ENCODE measurements around the gene TARS2.

The TARS2 gene

DNA sequence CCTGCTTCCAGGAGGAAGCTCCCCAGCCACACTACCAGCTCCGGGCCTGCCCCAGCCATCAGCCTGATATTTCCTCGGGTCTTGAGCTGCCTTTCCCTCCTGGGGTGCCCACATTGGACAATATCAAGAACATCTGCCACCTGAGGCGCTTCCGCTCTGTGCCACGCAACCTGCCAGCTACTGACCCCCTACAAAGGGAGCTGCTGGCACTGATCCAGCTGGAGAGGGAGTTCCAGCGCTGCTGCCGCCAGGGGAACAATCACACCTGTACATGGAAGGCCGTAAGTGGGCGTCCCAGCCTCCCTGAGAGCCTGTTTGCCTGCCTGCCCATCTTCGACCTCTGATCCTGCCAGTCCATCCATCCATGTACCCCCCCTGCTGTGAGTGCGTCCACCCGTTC is 24.3 kb downstream of the TARS2 start:
- DNase-seq: no peak

DNA sequence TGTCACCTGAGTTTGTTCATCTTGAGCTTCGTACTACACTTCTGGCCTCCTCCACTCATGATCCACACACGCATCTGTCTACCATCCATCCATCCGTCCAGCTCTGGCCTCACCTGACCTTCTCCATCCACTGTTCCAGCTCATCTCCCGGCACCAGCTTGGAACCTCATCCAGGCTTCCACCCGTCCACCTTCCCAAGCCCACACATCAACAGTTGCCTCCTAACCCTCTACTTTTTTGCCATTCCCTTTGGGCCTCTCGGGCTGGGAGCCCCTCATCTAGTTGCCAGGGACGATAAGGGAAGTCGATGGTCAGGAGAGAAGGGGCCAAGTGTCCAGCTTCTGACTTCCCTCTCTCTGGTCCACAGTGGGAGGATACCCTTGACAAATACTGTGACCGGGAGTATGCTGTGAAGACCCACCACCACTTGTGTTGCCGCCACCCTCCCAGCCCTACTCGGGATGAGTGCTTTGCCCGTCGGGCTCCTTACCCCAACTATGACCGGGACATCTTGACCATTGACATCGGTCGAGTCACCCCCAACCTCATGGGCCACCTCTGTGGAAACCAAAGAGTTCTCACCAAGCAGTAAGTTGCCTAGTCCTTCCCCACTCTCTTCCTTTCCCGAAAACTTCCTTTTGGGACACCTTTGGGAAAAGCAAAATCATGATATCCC is 24.9 kb downstream of the TARS2 start:
- DNase-seq: no peak

- DNase-seq: no peak
These were observed 25.6 kb downstream of the TARS2 start for GRCh38 chr1:150512846-150513245.

DNA sequence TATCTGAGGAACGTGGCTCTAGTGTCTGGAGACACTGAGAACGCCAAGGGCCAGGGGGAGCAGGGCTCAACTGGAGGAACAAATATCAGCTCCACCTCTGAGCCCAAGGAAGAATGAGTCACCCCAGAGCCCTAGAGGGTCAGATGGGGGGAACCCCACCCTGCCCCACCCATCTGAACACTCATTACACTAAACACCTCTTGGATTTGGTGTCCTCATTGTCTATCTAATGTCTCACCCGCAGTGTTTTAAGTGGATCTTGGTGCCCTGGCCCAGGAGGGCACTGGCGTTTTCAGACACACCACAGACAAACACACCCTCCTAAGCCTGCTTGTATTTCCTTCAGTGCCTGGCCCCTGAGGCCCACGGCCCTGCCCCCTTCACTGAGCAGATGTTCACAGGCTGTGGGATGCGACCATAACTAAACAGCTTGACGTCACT is 26.2 kb downstream of the TARS2 start:
- no peak for DNase-seq

DNA sequence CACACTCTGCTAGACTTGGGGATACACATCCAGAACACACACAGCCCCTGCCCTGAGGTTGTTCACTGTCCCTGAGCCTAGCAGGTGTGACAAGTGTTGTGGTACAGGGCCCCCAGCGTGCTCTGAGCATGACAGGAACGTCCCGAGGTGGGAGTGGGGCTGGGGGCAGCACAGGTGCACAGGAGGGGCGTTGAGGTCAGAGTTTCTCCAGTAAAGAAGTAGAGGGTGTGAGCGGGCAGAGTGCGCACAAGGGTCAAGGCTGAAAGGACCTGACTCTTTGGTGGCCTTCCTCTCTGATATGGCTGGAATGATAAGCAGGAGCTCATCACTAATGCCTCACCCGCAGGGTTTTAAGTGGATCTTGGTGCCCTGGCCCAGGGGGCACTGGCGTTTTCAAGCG is 27.0 kb downstream of the TARS2 start:
- no peak for DNase-seq

GRCh38 chr1:150514913-150515327 is 27.7 kb downstream of the TARS2 start:
- no peak for DNase-seq

DNA sequence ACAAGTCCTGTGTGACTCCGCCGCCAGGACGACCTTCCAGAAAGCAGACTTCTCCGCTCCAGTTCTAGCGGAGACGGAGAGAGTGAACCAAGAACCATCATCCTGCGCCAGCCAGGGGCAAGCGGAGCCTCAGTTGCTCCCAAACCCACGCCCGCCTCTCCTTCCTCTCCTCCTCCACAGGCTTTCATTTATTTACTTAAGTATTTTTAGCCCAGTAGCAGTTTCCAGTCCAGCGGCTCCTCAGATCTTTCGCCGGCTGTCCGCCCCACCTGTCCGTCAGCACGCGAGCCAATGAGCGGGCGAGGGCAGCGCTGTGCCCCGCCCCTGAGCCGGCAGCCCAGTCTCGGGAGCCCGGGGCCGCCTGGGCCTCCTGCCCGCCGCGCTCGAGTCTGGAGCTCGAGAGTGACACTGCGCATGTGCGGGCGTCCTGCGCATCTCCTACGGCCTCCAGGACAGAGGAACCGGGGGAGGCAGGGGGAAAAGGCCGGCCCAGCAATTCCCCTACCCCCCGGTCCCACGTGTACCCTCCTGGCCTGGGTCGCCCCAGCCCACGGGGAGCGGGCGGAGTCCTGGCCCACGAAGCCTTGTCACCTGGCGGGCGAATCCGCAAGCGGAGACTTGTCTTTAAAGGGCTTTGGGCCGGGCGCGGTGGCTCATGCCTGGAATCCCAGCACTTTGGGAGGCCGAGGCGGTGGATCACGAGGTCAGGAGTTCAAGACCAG is 28.3 kb downstream of the TARS2 start, which contains the start of gene FALEC:
FALEC (plus strand) TSS at position 425 of the 722 bp plus-strand sequence.
- DNase-seq: peak; percentile 90

DNA sequence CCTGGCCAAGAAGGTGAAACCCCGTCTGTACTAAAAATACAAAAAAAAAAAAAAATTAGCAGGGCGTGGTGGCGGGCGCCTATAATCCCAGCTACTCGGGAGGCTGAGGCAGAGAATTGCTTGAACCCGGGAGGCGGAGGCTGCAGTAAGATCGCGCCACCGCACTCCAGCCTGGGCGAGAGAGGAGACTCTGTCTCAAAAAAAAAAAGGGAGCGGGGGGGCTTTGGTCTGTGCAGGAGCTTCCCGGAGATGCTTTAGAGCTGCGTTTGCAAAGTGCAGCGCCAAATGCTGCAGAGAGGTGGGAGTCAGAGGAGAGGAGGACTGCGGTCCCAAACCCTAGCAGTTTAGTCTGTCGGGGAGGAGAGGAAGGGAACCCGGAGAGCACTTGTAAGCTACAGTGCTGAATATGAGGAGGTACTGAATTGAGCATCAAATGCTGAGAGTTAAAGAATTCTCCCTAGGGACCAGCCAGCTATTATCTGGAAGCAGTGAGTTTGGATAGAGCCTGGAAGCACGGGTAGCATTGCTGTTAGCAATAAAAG is 28.9 kb downstream of the TARS2 start:
- no peak for DNase-seq

DNA sequence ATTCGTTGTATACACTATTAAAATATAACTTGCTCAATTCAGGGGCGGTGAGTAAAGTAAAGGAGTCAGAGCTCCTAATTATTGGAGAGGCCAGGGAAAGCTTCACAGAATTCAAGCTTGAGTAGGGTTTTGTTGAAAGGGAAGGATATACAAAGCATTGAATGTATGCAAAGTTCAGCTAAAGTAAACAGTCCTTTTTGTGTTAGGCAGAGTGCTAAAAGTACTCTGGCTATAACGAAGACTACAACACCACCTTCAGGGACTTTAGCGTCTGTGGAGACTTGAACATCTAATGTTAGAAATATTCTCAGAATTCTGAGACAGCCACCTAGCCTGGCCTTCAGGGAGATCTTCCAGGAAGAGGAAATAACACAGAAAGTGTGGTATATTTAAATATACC is 29.4 kb downstream of the TARS2 start:
- DNase-seq: no peak

DNA sequence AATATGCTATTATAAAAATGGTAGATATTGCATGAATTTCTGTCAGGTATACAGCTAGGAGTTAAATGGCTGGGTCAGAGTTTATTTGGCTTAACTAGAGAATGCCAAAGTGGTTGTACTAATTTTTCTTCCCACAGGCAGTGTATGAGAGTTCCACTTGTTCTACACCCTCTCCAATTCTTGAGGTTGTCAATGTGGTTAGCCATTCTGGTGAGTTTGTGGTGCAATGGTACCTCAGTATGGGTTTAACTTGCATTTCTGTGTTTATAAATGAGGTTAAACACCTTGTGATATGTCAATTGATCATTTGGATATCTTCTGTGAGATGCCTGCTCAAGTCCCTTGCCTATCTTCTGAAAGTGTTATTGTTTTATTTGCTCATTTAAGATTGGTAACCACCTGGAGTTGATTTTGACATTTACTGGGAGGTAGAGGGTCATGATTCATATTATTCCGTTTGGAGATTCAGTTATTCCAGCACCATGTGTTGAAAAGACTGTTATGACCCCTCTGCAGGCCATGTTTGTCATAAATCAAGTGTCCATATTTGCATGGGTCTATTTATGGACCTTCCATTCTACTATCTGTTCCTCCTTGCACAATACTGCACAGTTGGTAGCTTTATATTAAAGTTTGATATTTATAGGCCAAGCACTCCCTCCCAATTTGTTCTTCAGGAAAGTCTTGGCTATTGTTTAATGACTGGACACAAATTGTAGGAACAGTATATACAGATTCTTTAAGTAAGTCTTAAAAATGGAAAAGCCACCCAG is 34.2 kb downstream of the TARS2 start:
- no peak for DNase-seq

DNA sequence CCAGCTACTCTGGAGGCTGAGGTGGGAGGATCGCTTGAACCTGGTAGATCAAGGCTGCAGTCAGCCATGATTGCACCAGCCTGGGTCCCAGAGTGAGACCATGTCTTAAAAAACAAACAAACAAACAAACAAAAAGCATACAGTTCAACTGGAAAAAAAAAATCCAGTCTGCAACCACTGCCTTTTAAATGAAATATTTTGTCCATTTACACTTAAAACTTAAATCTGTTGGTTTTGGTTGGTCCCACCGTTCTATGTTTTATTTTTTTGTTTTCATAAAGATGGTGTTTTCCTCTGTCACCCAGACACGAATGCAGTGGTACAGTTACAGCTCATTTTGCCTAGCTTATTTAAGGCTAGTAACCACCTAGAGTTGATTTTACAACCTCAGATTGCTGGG is 38.1 kb downstream of the TARS2 start:
- no peak for DNase-seq

DNA sequence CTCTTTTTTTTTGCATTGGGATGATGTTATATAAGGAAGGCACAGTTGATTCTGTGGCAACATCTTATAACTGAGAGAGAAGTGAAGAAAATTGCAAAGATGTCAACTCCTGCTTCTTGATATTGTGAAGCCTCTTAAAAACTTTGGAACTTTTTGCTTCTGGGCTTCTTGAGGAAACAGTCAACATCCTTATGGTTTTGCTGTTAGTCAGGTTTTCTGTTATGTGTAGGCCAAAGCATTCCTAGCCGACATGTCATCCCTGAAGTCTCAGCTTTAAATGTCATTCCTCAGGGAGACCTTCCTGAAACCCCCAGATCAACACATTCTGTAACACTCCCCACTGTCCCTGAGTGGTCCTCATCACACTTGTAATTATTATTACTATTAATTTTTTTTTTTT is 41.0 kb downstream of the TARS2 start:
- DNase-seq: no peak

- DNase-seq: no peak
These were observed 41.8 kb downstream of the TARS2 start for GRCh38 chr1:150529017-150529416.

GRCh38 chr1:150530491-150531159 is 43.4 kb downstream of the TARS2 start:
- no peak for DNase-seq

- no peak for DNase-seq
These were observed 45.6 kb downstream of the TARS2 start for GRCh38 chr1:150532860-150533259.

DNA sequence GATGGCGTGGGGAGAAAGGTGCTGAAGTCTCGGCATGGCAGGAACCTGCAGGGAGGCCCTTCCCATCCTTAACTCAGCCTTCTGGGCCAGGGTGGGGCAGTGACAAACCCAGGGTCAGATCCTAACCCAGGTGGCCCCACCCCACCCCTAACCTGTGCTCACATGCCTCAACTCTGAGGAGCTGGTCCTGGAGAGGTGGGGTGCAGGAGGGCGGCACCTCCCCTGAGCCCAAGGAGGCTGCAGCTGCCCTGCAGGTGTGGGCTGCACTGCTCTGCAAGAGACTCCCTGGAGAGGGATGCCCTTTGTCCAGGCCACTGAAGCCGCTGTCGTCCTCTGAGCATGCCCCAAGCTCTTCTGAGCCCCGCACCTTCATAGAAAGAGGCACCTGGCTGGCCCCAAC is 46.8 kb downstream of the TARS2 start:
- no peak for DNase-seq

GRCh38 chr1:150535511-150536287 is 48.5 kb downstream of the TARS2 start:
- no peak for DNase-seq

DNA sequence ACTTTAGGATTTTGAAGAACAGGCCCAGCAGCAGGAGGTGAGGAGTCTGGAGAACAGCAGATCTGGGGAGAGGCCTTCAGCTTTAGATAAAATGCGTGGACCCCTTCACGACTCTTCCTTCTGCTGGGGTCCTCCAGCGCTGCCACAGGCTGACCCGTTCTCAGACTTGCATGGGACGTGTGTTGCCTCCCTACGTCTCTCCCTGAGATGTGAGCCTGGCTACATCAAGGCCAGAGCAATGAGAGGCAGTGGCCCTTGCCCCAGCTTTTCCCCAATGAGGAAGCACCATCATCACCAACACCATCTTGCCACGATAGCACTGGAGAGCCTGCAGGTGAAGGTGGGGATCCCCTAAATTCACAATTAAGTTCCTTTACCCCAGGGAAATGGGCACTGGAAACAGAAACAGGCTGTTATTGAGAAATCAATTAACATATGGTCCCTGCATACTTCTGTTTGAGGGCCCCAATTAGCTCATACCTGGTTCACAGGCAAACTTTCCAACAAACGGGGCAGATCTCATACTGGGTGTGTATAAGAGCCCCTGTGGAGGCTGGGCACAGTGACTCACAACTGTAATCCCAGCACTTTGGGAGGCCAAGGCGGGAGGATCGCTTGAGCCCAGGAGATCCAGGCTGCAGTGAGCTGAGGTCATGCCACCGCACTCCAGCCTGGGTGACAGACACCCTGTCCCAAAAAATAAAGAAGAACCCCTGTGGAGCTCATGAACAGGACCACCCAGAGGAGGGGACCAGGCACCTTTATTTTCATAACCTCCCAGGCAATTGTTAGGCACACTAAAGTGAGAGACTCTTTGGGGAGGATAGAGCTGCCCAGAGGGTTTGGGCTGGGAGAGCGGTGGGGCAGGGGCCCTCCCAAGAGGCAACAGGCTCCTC is 49.9 kb downstream of the TARS2 start:
- no peak for DNase-seq

DNA sequence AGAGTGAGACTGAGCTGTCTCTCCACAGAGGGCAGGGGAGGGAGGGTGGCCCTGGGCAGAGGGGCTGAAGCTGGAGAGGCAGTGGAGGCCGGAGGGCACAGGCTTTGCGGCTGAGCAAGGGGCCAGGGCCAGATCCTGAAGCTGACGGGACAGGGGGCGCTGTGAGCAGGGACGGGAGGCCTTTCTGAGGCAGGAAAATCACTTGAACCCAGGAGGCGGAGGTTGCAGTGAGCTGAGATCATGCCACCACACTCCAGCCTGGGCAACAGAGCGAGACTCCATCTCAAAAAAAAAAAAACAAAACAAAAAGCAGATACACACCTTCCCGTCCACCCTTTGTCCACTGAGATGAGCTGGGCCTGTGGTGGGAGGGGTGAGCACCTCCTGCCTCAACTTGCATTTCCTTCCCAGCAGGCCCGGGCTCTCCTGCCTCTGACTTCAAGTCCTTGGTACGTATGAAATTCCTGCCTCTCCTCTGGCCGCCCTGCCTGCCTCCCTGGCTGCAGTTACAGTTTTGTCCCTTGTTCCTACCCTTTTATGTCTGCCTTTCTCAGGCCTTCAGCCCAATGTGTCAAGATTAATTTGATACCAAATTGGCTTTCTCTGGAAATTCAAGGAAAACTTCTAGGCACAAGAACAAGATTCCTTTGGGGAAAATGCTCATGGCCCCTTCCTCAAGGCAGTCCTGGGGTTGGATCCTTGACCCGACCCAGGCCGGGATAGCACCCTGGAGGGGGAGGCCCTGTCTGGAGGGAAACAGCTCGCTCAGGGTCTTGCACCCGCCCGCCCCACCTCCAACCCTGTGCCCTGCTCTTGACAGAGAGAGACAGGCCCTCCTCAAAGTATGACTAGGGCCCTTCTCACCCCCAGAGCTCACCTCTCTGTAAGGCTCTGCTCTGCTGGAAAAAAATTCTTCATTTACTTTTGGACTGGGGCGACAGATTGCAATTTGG is 50.8 kb downstream of the TARS2 start:
- no peak for DNase-seq
